AG08396 (cell line): ENCODE data around the gene TMEM234.

Experiments used
- DNase-seq: peaks from one replicate; pipeline ENCODE4 v3.0.0; 2012; ENCODE audit warnings: low spot score, mixed read lengths

Gene TMEM234

DNA sequence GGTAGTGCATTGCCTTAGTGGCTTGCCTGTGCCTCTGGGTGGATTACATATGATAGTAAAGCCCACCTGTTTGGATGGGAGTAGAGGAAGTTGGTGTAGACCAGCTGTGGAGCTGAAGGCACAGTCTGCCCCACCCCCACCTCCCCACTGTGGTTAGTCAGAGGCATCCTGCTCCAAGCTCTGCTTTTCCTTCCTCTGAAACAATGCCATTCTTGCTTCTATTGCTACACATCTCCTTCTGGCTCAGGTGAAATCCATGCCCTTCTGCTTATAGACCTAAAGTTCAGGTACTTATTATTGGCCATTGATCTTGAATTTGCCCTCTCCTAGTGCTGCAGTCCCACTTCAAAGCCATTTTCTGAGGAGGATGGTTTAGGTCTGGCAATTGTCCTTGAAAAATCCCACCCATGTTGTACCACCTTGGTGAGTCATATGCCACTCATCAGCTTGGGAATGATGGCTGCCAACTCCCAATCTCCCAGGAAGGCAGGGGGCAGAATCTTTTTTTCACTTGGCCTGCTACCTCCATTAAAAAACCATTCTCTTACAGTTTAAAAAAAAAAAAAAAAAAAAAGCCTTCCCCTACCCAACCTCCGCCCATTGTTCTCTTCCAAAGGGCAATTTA, 49.4 kb downstream of the TMEM234 start:
- no peak for DNase-seq

DNA sequence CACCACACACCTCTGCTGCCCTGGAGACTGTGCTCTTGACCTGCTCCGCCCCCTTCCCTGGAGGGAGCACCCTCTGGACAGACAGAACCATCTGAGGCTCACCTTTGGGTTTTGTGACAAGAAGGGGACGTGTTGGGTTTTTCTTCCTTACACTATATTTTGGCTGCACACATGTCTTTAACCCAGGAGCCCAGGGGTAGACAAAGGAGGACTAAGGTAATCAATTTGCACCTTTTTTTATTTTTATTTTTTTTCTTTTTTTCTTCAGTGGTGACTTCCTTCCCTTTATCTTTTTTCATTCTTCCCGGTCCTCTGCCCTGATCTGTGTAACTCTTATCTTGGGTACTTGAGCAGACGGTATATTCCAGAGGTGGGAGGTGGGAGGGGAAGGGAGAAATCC, 51.2 kb downstream of the TMEM234 start:
- DNase-seq = no peak
